ENCODE data around the gene LENG9.
"Not testable (repeated sequence)": the region's sequence is repeated elsewhere in the genome, so short reads cannot be mapped to it uniquely, and the experiment has no call there.

Gene LENG9

GRCh38 chr19:54463531-54464043 is at the start of gene LENG9:
LENG9 (minus strand) TSS chr19:54463778; CDS start chr19:54463526, 252 bp downstream.
- peak; percentile 99 for DNase-seq

GRCh38 chr19:54509200-54509940 is 45.8 kb upstream of the LENG9 start:
- not testable (repeated sequence) for DNase-seq

- DNase-seq, result not testable (repeated sequence)
Observed at GRCh38 chr19:54508487-54508886, 44.9 kb upstream of the LENG9 start.

GRCh38 chr19:54507824-54508223 is 44.2 kb upstream of the LENG9 start:
- no peak for DNase-seq

GRCh38 chr19:54507038-54507717 is 43.6 kb upstream of the LENG9 start:
- not testable (repeated sequence) for DNase-seq

GRCh38 chr19:54506079-54506478 is 42.5 kb upstream of the LENG9 start:
- no peak for DNase-seq

- not testable (repeated sequence) for DNase-seq
Observed at GRCh38 chr19:54505542-54505941, 42.0 kb upstream of the LENG9 start.

- no peak for DNase-seq
Observed at GRCh38 chr19:54502518-54503048, 39.0 kb upstream of the LENG9 start, which contains the start of gene LAIR2. LAIR2 (plus strand) TSS chr19:54502831; CDS start chr19:54502919, 88 bp downstream.

- DNase-seq, result not testable (repeated sequence)
Observed at GRCh38 chr19:54498451-54498772, 34.8 kb upstream of the LENG9 start.

GRCh38 chr19:54497747-54498450 is 34.3 kb upstream of the LENG9 start:
- peak; percentile 41 for DNase-seq

GRCh38 chr19:54495284-54495683 is 31.7 kb upstream of the LENG9 start:
- not testable (repeated sequence) for DNase-seq

- no peak for DNase-seq
Observed at GRCh38 chr19:54493967-54494585, 30.5 kb upstream of the LENG9 start.

GRCh38 chr19:54493056-54493455 is 29.5 kb upstream of the LENG9 start:
- not testable (repeated sequence) for DNase-seq

GRCh38 chr19:54492568-54492967 is 29.0 kb upstream of the LENG9 start:
- DNase-seq, result no peak

GRCh38 chr19:54489766-54490165 is 26.2 kb upstream of the LENG9 start:
- DNase-seq, result no peak

- DNase-seq, result no peak
Observed at GRCh38 chr19:54489341-54489740, 25.8 kb upstream of the LENG9 start.

GRCh38 chr19:54485851-54486250 is 22.3 kb upstream of the LENG9 start:
- no peak for DNase-seq

GRCh38 chr19:54484451-54484850 is 20.9 kb upstream of the LENG9 start:
- DNase-seq, result no peak

GRCh38 chr19:54482889-54483288 is 19.3 kb upstream of the LENG9 start:
- DNase-seq, result no peak

GRCh38 chr19:54481326-54481930 is 17.9 kb upstream of the LENG9 start:
- peak; percentile 38 for DNase-seq

- no peak for DNase-seq
Observed at GRCh38 chr19:54480051-54480450, 16.5 kb upstream of the LENG9 start.

GRCh38 chr19:54478677-54479266 is 15.2 kb upstream of the LENG9 start:
- DNase-seq, result peak; percentile 45
